Measurements from ENCODE around the gene PERP. TPM values are rescaled to one million over a fixed set of nuclear protein-coding genes. Genes with fewer than 3 reads are reported as not detected.

The PERP gene
- total and polyA plus RNA-seq, 2 donors from 2014 or later: 24.8 to 48.1 TPM

GRCh38 chr6:138088326-138088762 lies 18.9 kb downstream of the PERP start:
- intact Hi-C loops (cut with DNase I): no loop called here
- Histone ChIP-seq H3K27me3 (ENCODE audit: control insufficient read depth, insufficient read depth, low read length) (no peaks in the 10 kb centered on the region), H3K27ac (ENCODE audit: low read depth in 2 of 2, low read length in 2 of 2) (no peak overlapping the region), H3K36me3 (ENCODE audit: control insufficient read depth in 2 of 3, insufficient read depth in 3 of 3, low read length in 3 of 3) (no peaks in the 10 kb centered on the region), H3K4me1 (ENCODE audit: control insufficient read depth in 2 of 3, insufficient read depth in 2 of 3, low read depth in 1 of 3, low read length in 3 of 3) (peaks cover 0 to 2% (median 0%) of the 10 kb centered on the region in 3 donors), H3K9ac (ENCODE audit: low read length in 3 of 3) (no peak overlapping the region), H3K4me3 (ENCODE audit: low read length in 3 of 3) (no peak overlapping the region), H3K9me3 (ENCODE audit: control insufficient read depth in 2 of 3, insufficient read depth in 1 of 3, low read length in 3 of 3) (no peaks in the 10 kb centered on the region)
- FAIRE-seq (no peak), DNase-seq (no peak)
- no peak for TF ChIP-seq CTCF (IDR thresholded peaks at IDR 0.05; ENCODE audit: borderline replicate concordance, extremely low read depth, insufficient read depth)

- H3K27me3 ChIP-seq (ENCODE audit: control insufficient read depth, insufficient read depth, low read length): no peaks in the 10 kb centered on the region
- peaks cover 0 to 2% (median 0%) of the 10 kb centered on the region in 3 donors for H3K4me1 ChIP-seq (ENCODE audit: control insufficient read depth in 2 of 3, insufficient read depth in 2 of 3, low read depth in 1 of 3, low read length in 3 of 3)
- no peak for TF ChIP-seq CTCF (IDR thresholded peaks at IDR 0.05; ENCODE audit: borderline replicate concordance, extremely low read depth, insufficient read depth)
- FAIRE-seq: no peak
- H3K27ac ChIP-seq (ENCODE audit: low read depth in 2 of 2, low read length in 2 of 2): no peak overlapping the region
- no peak for DNase-seq
- no peak overlapping the region for H3K9ac ChIP-seq (ENCODE audit: low read length in 3 of 3)
- intact Hi-C loops (cut with DNase I): no loop called here
- no peaks in the 10 kb centered on the region for H3K9me3 ChIP-seq (ENCODE audit: control insufficient read depth in 2 of 3, insufficient read depth in 1 of 3, low read length in 3 of 3)
- H3K36me3 ChIP-seq (ENCODE audit: control insufficient read depth in 2 of 3, insufficient read depth in 3 of 3, low read length in 3 of 3): no peaks in the 10 kb centered on the region
- H3K4me3 ChIP-seq (ENCODE audit: low read length in 3 of 3): no peak overlapping the region
Observed at GRCh38 chr6:138087593-138088325, 19.5 kb downstream of the PERP start.

GRCh38 chr6:138086573-138087196 lies 20.5 kb downstream of the PERP start:
- no peak for TF ChIP-seq CTCF (IDR thresholded peaks at IDR 0.05; ENCODE audit: borderline replicate concordance, extremely low read depth, insufficient read depth)
- no peak for FAIRE-seq
- peak in 3 of 5 donors; percentile 22 to 57 (median 48) for DNase-seq

More at GRCh38 chr6:138086573-138087196, 20.5 kb downstream of the PERP start:
- Histone ChIP-seq H3K9ac (ENCODE audit: low read length in 3 of 3) (no peak overlapping the region), H3K9me3 (ENCODE audit: control insufficient read depth in 2 of 3, insufficient read depth in 1 of 3, low read length in 3 of 3) (no peaks in the 10 kb centered on the region), H3K4me3 (ENCODE audit: low read length in 3 of 3) (no peak overlapping the region), H3K36me3 (ENCODE audit: control insufficient read depth in 2 of 3, insufficient read depth in 3 of 3, low read length in 3 of 3) (no peaks in the 10 kb centered on the region), H3K27me3 (ENCODE audit: control insufficient read depth, insufficient read depth, low read length) (no peaks in the 10 kb centered on the region), H3K4me1 (ENCODE audit: control insufficient read depth in 2 of 3, insufficient read depth in 2 of 3, low read depth in 1 of 3, low read length in 3 of 3) (peaks cover 0 to 2% (median 0%) of the 10 kb centered on the region in 3 donors), H3K27ac (ENCODE audit: low read depth in 2 of 2, low read length in 2 of 2) (no peak overlapping the region)
- intact Hi-C loops (cut with DNase I): no loop called here
